Mammary epithelial cell (primary cell): ENCODE results near the gene GALNT18.

Experiments used
- CTCF ChIP-seq, 2 donors: IDR thresholded peaks in 1 of 2; conservative IDR thresholded peaks in 1 of 2; 2 replicates each; pipeline ENCODE4 v1.5.1; 2011 to 2012; ENCODE audit warnings: inconsistent platforms in 2 of 2, low read length in 2 of 2, mild to moderate bottlenecking in 2 of 2, control low read depth in 1 of 2, low read depth in 1 of 2; ENCODE audit not compliant: insufficient read depth in 1 of 2; ENCODE audit errors: extremely low read depth in 1 of 2
- EZH2 ChIP-seq: IDR thresholded peaks from 2 replicates; pipeline ENCODE4 v1.6.1; 2012; ENCODE audit warnings: low read length, inconsistent platforms, borderline replicate concordance

- no peak for TF ChIP-seq EZH2
- TF ChIP-seq CTCF (conservative IDR thresholded peaks at IDR 0.05 in 1 of 2, IDR thresholded peaks at IDR 0.05 in 1 of 2; ENCODE audit: extremely low read depth in 1 of 2, insufficient read depth in 1 of 2, low read depth in 1 of 2, low read length in 2 of 2): no peak
Measured at GRCh38 chr11:11577932-11578911, 43.6 kb downstream of the GALNT18 start.
